Calu3 (cell line): Measurements from ENCODE around the gene TPH2. TPM values are rescaled to one million over a fixed set of nuclear protein-coding genes. Genes with fewer than 3 reads are reported as not detected.
A peak's percentile ranks its signal among the peaks of the same experiment; 100 is the strongest.

Source experiments
- Bru-seq: library from RNA; stranded (reverse); fragments of 400-500 nt; gene quantifications from one replicate; lab custom pipeline; 2021; lab: Mats Ljungman, UMichigan
- BruChase-seq, 2 experiments: library from RNA; stranded (reverse); fragments of 400-500 nt; gene quantifications; one replicate each; lab custom pipeline; 2021; lab: Mats Ljungman, UMichigan
- BruUV-seq: library from RNA; stranded (reverse); fragments of 400-500 nt; replicated peaks from 2 replicates; lab custom pipeline; 2021; lab: Mats Ljungman, UMichigan
- CTCF ChIA-PET: fragments of 300-600 bp; sonication (Branson Sonifier 250); formaldehyde crosslinking; loops from one replicate; lab custom pipeline; 2022; ENCODE audit warnings: antibody characterized with exemption; lab: Charles Lee
- DNase-seq: peaks from one replicate; pipeline ENCODE4 v3.0.0; 2022
- H3K27ac Mint-ChIP-seq: one replicate; pipeline ENCODE4 v1.8.0; 2022; ENCODE audit warnings: mixed read lengths; ENCODE audit not compliant: unreplicated experiment
- H3K27me3 Mint-ChIP-seq: one replicate; pipeline ENCODE4 v1.8.0; 2022; ENCODE audit warnings: mixed read lengths; ENCODE audit not compliant: unreplicated experiment
- H3K36me3 Mint-ChIP-seq: one replicate; pipeline ENCODE4 v1.8.0; 2022; ENCODE audit warnings: mild to moderate bottlenecking, moderate library complexity, mixed read lengths; ENCODE audit not compliant: insufficient read depth, unreplicated experiment
- H3K4me1 Mint-ChIP-seq: one replicate; pipeline ENCODE4 v1.8.0; 2022; ENCODE audit warnings: mild to moderate bottlenecking, low read depth, mixed read lengths; ENCODE audit not compliant: unreplicated experiment
- H3K4me3 Mint-ChIP-seq: one replicate; pipeline ENCODE4 v1.8.0; 2022; ENCODE audit warnings: mild to moderate bottlenecking, low read depth, moderate library complexity, mixed read lengths; ENCODE audit not compliant: unreplicated experiment
- H3K9me3 Mint-ChIP-seq: one replicate; pipeline ENCODE4 v1.8.0; 2022; ENCODE audit warnings: low read depth, mixed read lengths; ENCODE audit not compliant: unreplicated experiment
- intact Hi-C: fragments of 100-400 bp; cut with micrococcal nuclease; formaldehyde crosslinking; loops from one replicate; pipeline ENCODE4 v1.10.0; 2022; ENCODE audit not compliant: unreplicated experiment
- long read RNA-seq: library from polyadenylated mRNA; stranded (forward); transcript quantifications from one replicate; pipeline ENCODE4 v2.0.0, GENCODE V29; 2022
- total RNA-seq: library from RNA; stranded (reverse); gene quantifications from 2 replicates; pipeline ENCODE4 v1.2.3, GENCODE V29; 2022
- TF ChIP-seq, protein P1 (sequence below): fragments of 200-600 bp; IDR thresholded peaks from one replicate; pipeline ENCODE4 v1.8.0; 2022; ENCODE audit warnings: antibody characterized with exemption; ENCODE audit not compliant: unreplicated experiment

TPH2 gene
- total RNA-seq (0.38 and 0.54 TPM in 2 replicates), Bru-seq, nascent RNA (percentile 24 among the genes with signal in this experiment), BruChase-seq, experiment 1, labeled RNA remaining after a 6-hour chase (percentile 21 among the genes with signal in this experiment), BruChase-seq, experiment 2, labeled RNA remaining after a 2-hour chase (percentile 24 among the genes with signal in this experiment)
- long read RNA-seq: 0 reads

- no TSS peak for BruUV-seq
- intact Hi-C loops: loop anchor here (1.0 kb wide), 1 partner anchor 159 kb away; no protein-coding TSS in a partner anchor
- DNase-seq: peak; percentile 82
- Mint-ChIP-seq H3K27me3 (peaks cover 51% of the 10 kb centered on the region), H3K4me1 (no peaks in the 10 kb centered on the region), H3K27ac (no peak within 1 kb of the TSS), H3K9me3 (no peaks in the 10 kb centered on the region), H3K4me3 (no peak within 1 kb of the TSS), H3K36me3 (no peaks in the 10 kb centered on the region)
- TF ChIP-seq, protein P1, sequence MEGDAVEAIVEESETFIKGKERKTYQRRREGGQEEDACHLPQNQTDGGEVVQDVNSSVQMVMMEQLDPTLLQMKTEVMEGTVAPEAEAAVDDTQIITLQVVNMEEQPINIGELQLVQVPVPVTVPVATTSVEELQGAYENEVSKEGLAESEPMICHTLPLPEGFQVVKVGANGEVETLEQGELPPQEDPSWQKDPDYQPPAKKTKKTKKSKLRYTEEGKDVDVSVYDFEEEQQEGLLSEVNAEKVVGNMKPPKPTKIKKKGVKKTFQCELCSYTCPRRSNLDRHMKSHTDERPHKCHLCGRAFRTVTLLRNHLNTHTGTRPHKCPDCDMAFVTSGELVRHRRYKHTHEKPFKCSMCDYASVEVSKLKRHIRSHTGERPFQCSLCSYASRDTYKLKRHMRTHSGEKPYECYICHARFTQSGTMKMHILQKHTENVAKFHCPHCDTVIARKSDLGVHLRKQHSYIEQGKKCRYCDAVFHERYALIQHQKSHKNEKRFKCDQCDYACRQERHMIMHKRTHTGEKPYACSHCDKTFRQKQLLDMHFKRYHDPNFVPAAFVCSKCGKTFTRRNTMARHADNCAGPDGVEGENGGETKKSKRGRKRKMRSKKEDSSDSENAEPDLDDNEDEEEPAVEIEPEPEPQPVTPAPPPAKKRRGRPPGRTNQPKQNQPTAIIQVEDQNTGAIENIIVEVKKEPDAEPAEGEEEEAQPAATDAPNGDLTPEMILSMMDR: peak; percentile 78
- CTCF ChIA-PET: interaction anchor here (0.7 kb wide), 1 partner anchor 883 kb away, joined by 11 read pairs; no protein-coding TSS in a partner anchor
Measured at GRCh38 chr12:71938728-71939385, at the start of gene TPH2. TPH2 (plus strand) TSS chr12:71938845; CDS start chr12:71938987, 142 bp downstream.

GRCh38 chr12:71890475-71890874 lies 48.2 kb upstream of the TPH2 start:
- DNase-seq: no peak
- no peaks in the 10 kb centered on the region for H3K9me3 Mint-ChIP-seq
- no peak overlapping the region for H3K27ac Mint-ChIP-seq
- no peaks in the 10 kb centered on the region for H3K4me1 Mint-ChIP-seq
- CTCF ChIA-PET: no interaction called here
- no peak overlapping the region for H3K4me3 Mint-ChIP-seq
- TF ChIP-seq, protein P1: no peak
- intact Hi-C loops: no loop called here
- BruUV-seq: no TSS peak
- H3K27me3 Mint-ChIP-seq: no peaks in the 10 kb centered on the region
- peaks cover 3% of the 10 kb centered on the region for H3K36me3 Mint-ChIP-seq

DNA sequence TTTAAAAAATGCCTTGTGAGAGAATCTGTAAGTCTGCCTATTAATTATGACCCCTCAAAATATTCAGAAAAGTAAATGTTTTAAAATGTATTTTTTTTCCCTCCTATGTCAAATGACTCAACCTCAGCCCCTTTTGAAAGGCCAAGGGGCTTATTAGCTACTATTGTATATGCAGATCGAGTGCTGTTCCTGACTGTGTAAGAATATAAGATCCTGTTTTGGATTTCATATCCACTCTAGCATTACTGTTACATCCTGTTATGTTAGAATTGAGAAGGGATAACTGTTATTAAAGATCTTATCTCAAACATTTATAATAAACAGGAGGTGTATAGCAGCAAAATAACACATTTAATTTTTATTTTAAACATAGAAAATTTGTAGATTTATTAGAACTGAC lies 46.6 kb upstream of the TPH2 start:
- intact Hi-C loops: no loop called here
- Mint-ChIP-seq H3K27me3 (no peaks in the 10 kb centered on the region), H3K36me3 (peaks cover 12% of the 10 kb centered on the region), H3K9me3 (no peaks in the 10 kb centered on the region), H3K4me3 (no peak overlapping the region), H3K27ac (no peak overlapping the region), H3K4me1 (no peaks in the 10 kb centered on the region)
- DNase-seq: no peak
- CTCF ChIA-PET: interaction anchor here (0.8 kb wide), 1 partner anchor 17 kb away, joined by 3 read pairs; no protein-coding TSS in a partner anchor
- TF ChIP-seq, protein P1: no peak
- no TSS peak for BruUV-seq

DNA sequence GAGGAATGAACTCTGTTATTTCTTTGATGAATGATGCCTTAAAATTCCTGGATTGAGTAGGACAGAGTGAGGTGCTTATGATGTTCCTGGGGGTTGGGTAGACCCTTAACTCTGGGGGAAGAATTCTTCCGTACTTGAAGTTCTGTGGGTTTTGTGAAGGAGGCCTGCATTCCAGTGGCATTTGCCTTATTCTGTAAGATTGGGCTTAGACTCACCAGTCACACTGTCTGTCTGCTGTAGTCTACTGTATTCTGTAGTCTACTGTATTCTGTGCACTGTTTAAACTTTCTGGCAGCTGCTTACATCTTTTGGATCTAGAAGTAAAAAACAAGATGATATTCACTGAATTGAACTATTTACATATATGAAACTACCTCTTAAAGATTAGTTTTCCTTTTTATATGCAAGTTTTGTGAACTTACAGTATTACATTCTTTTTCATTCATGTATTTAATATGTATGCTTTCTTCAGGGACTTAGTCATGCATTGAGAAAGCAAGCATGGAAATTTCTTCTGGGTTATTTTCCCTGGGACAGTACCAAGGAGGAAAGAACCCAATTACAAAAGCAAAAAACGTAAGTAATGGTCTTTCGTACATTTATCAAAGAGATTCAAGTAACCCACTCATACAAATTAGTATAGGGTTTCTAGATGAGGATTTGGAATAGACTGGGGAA lies 42.3 kb upstream of the TPH2 start:
- CTCF ChIA-PET: no interaction called here
- Mint-ChIP-seq H3K27ac (peak overlapping the region; percentile 36), H3K27me3 (no peaks in the 10 kb centered on the region), H3K36me3 (peaks cover 18% of the 10 kb centered on the region), H3K4me3 (no peak overlapping the region), H3K9me3 (no peaks in the 10 kb centered on the region), H3K4me1 (no peaks in the 10 kb centered on the region)
- BruUV-seq: no TSS peak
- TF ChIP-seq, protein P1: no peak
- intact Hi-C loops: no loop called here
- no peak for DNase-seq
